ENCODE results near the gene NEUROG3. TPM values are rescaled to one million over a fixed set of nuclear protein-coding genes. Genes with fewer than 3 reads are reported as not detected.

Gene NEUROG3
- total and polyA plus RNA-seq, 10 of the 15 experiments (the other 5 are each of a cell fraction or from before 2014, with no cell fraction given), result not detected

GRCh38 chr10:69562731-69563254, 10.4 kb downstream of the NEUROG3 start (continued):
- no peak for TF ChIP-seq PBX3 (IDR thresholded peaks at IDR 0.05; ENCODE audit: insufficient replicate concordance, low read depth, low read length)
- TF ChIP-seq CHD4 (IDR thresholded peaks at IDR 0.05), result no peak
- no peak for TF ChIP-seq EP300 (IDR thresholded peaks at IDR 0.05; ENCODE audit: borderline replicate concordance in 1 of 2, control insufficient read depth in 1 of 2, low read depth in 2 of 2, low read length in 2 of 2)
- no peak for TF ChIP-seq RBBP5 (conservative IDR thresholded peaks at IDR 0.05)
- TF ChIP-seq POLR2AphosphoS2 (IDR thresholded peaks at IDR 0.05; ENCODE audit: low read depth, low read length), result no peak

GRCh38 chr10:69559525-69559924, 13.7 kb downstream of the NEUROG3 start:
- no peak for DNase-seq (ENCODE audit: low read depth, low spot score)
- no peak for ATAC-seq
- POLR2A ChIA-PET, result no interaction called here
- RAD21 ChIA-PET (ENCODE audit: unreplicated experiment), result no interaction called here
- no TSS peak for BruUV-seq (replicated peaks)
- intact Hi-C loops (cut with micrococcal nuclease; ENCODE audit: unreplicated experiment) (no loop called here), in situ Hi-C loops (cut with MboI) (no loop called here)
- no peak for FAIRE-seq
- 0% methylated on average over 6 of the region's 6 CpGs for WGBS (ENCODE audit: insufficient coverage, insufficient replicate concordance, low lambda C conversion rate, missing lambda C conversion rate)
- Histone ChIP-seq H2AFZ (ENCODE audit: control insufficient read depth, low read depth, low read length) (no peak overlapping the region), H3K36me3 (ENCODE audit: control insufficient read depth in 2 of 2, insufficient read depth in 2 of 2, low read length in 1 of 2) (no peaks in the 10 kb centered on the region), H3K9me3 (replicated peaks; ENCODE audit: control insufficient read depth, insufficient read depth, low read length) (no peaks in the 10 kb centered on the region), H3K9ac (ENCODE audit: control insufficient read depth, insufficient read depth, low read length) (no peak overlapping the region), H3K27me3 (replicated peaks in 1 of 2; ENCODE audit: control insufficient read depth in 2 of 2, insufficient read depth in 2 of 2, low read length in 1 of 2) (peaks cover 2 to 3% of the 10 kb centered on the region in 2 experiments; a peak in 3 of 4 replicates), H4K20me1 (ENCODE audit: control insufficient read depth, insufficient read depth) (no peaks in the 10 kb centered on the region), H3K79me2 (ENCODE audit: control insufficient read depth, insufficient read depth, low read length) (no peaks in the 10 kb centered on the region), H3K4me1 (ENCODE audit: control insufficient read depth, insufficient read depth, low read length) (no peaks in the 10 kb centered on the region), H3K4me3 (no peak overlapping the region), H3K4me2 (ENCODE audit: control insufficient read depth, insufficient read depth) (no peak overlapping the region), H3K27ac (ENCODE audit: control insufficient read depth, insufficient read depth) (no peak overlapping the region)
- CTCF ChIA-PET, result no interaction called here
- SMC1A ChIA-PET (ENCODE audit: uncharacterized antibody, unreplicated experiment), result no interaction called here
- TF ChIP-seq KDM1A (IDR thresholded peaks at IDR 0.05; ENCODE audit: borderline replicate concordance), result no peak
- TF ChIP-seq ZNF687 (IDR thresholded peaks at IDR 0.05), result no peak
- TF ChIP-seq NFIC (IDR thresholded peaks at IDR 0.05; ENCODE audit: low read depth, low read length), result no peak
- TF ChIP-seq NRF1 (conservative IDR thresholded peaks at IDR 0.05; ENCODE audit: low read depth, low read length), result no peak
- TF ChIP-seq FOS (IDR thresholded peaks at IDR 0.05; ENCODE audit: borderline replicate concordance, extremely low read depth, insufficient read length), result no peak
- no peak for TF ChIP-seq ELK1 (IDR thresholded peaks at IDR 0.05; ENCODE audit: low read depth, low read length)
- TF ChIP-seq POLR2AphosphoS2 (IDR thresholded peaks at IDR 0.05; ENCODE audit: low read depth, low read length), result no peak
- TF ChIP-seq MEF2B (IDR thresholded peaks at IDR 0.05; ENCODE audit: partially characterized antibody, poor library complexity, severe bottlenecking), result no peak
- TF ChIP-seq RBBP5 (conservative IDR thresholded peaks at IDR 0.05), result no peak
- TF ChIP-seq MYB (IDR thresholded peaks at IDR 0.05; ENCODE audit: borderline replicate concordance, low read depth, low read length), result no peak
- TF ChIP-seq CBX3 (IDR thresholded peaks at IDR 0.05; ENCODE audit: borderline replicate concordance, low read depth), result no peak

Data from GM12878 (cell line).